NB4 (cell line): ENCODE measurements around the gene CD300LF.

Source experiments
- DNase-seq: peaks from one replicate; pipeline ENCODE4 v3.0.0; 2010; ENCODE audit warnings: low read depth
- H3K4me3 ChIP-seq: one replicate; pipeline ENCODE4 v1.5.1; 2011; ENCODE audit warnings: mild to moderate bottlenecking, low read depth, low read length, moderate library complexity
- MYC ChIP-seq: IDR thresholded peaks from 2 replicates; pipeline ENCODE4 v1.6.1; 2011; ENCODE audit warnings: low read depth, low read length
- POLR2A ChIP-seq: IDR thresholded peaks from 2 replicates; pipeline ENCODE4 v1.6.1; 2011; ENCODE audit warnings: mild to moderate bottlenecking; ENCODE audit not compliant: insufficient read length; ENCODE audit errors: extremely low read depth
- TF ChIP-seq, protein P1 (sequence below): IDR thresholded peaks from 2 replicates; pipeline ENCODE4 v1.6.1; 2011; ENCODE audit warnings: low read depth, low read length
- TF ChIP-seq, protein P2 (sequence below): IDR thresholded peaks from one replicate; pipeline ENCODE4 v1.5.1; 2012; ENCODE audit warnings: low read depth, low read length

CD300LF gene

DNA sequence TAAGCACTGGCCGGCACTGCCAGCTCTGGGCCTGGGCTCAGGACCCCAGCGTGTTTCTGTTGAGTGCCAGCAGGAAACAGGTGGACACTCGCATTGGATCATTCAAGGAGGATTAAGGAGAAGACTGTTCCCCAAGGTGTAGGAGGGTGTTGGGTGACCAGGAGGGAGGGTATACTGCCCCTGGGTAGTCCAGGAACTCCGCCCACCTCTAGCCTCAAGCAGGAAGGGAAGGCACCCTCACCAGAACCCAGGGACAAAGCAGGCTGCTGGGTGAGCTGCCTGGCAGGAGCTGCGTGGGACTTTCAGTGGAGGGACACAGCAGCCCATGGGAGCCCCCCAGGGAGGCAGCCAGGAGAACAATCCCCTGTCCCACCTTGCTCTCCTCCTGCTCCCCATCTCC lies 16.6 kb upstream of the CD300LF start:
- H3K4me3 ChIP-seq = no peak overlapping the region
- no peak for DNase-seq
- TF ChIP-seq, protein P1, sequence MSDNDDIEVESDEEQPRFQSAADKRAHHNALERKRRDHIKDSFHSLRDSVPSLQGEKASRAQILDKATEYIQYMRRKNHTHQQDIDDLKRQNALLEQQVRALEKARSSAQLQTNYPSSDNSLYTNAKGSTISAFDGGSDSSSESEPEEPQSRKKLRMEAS = no peak
- TF ChIP-seq POLR2A = no peak

DNA sequence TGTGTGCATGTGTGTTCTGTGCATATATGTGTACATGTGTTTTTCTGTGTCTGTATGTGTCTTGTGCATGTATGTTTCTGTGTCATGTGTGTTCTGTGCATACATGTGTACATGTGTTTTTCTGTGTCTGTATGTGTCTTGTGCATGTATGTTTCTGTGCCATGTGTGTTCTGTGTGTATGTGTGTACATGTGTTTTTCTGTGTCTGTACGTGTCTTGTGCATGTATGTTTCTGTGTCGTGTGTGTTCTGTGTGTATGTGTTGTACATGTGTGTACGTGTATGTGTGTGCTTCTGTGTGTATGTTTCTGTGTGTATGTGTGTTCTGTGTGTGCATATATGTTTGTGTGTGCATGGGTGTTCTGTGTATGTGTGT lies 16.0 kb upstream of the CD300LF start:
- no peak for DNase-seq
- TF ChIP-seq, protein P1 = 0 out of 2 replicates have a peak, but pooled peaks have one; percentile 31
- no peak for TF ChIP-seq MYC
- H3K4me3 ChIP-seq = no peak overlapping the region

DNA sequence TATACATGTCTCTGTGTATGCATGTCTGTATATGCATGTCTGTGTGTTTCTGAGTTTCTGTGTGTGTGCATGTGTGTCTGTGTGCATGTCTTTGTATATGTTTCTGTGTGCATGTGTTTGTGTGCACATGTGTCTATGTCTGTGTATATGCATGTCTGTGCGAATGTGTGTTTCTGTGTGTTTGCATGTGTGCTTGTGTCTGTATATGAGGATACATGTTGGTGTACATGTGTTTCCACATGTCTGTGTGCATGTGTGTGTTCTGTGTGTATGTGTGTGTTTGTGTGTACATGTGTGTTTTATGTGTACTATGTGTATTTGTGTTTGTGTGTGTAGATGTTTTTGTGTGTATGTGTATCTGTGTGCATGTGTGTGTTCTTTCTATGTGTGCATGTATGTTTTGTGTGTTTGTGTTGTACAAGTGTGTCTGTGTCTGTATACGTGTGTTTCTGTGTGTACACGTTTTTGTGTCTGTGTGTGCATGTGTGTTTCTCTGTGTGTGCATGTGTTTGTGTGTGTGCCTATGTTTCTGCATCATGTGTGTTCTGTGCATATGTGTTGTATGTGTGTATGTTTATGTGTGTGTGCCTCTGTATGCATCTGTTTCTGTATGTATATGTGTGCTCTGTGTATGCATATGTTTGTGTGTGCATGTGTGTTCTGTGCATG lies 15.4 kb upstream of the CD300LF start:
- TF ChIP-seq MYC (no peak), POLR2A (no peak)
- TF ChIP-seq, protein P2, sequence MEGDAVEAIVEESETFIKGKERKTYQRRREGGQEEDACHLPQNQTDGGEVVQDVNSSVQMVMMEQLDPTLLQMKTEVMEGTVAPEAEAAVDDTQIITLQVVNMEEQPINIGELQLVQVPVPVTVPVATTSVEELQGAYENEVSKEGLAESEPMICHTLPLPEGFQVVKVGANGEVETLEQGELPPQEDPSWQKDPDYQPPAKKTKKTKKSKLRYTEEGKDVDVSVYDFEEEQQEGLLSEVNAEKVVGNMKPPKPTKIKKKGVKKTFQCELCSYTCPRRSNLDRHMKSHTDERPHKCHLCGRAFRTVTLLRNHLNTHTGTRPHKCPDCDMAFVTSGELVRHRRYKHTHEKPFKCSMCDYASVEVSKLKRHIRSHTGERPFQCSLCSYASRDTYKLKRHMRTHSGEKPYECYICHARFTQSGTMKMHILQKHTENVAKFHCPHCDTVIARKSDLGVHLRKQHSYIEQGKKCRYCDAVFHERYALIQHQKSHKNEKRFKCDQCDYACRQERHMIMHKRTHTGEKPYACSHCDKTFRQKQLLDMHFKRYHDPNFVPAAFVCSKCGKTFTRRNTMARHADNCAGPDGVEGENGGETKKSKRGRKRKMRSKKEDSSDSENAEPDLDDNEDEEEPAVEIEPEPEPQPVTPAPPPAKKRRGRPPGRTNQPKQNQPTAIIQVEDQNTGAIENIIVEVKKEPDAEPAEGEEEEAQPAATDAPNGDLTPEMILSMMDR = no peak
- TF ChIP-seq, protein P1 = no peak

DNA sequence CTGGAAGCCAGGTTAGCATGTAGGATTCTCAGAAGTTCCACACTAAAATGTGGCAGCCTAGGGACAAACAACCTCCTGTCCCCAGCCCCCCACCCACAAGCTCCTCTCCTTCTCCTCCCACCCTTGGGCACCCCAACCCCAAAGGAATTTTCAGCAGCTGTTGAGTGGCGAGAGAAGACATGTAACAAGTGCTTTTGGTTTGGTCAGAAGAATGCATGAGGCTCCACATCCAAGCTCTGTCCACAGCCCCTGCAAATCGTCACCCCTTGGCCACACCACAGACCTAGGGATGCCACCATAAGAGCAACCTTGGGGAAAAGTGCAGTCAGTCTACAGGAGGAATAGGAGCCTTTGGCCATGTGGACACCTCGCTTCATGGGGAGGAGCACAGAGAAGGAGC lies 12.4 kb upstream of the CD300LF start:
- TF ChIP-seq, protein P1 = no peak
- TF ChIP-seq, protein P2 = no peak
- TF ChIP-seq POLR2A (no peak), MYC (no peak)
- no peak for DNase-seq

More for the DNA sequence above, 15.4 kb upstream of the CD300LF start:
- no peak for DNase-seq
- no peak overlapping the region for H3K4me3 ChIP-seq

DNA sequence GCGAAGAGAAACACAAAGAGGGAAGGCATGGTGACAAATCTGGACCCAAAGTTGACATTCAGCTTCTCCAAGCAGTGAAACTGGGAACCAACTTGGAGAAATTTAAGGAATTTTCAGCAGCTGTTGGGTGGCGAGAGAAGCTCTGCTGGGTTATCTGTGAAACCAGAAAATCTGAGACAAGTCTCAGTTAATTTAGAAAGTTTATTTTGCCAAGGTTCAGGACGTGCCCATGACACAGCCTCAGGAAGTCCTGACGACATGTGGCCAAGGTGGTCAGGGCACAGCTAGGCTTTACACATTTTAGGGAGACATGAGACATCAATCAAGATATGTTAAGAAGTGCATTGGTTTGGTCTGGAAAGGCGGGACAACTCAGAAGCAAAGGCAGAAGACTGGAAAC lies 11.2 kb upstream of the CD300LF start:
- DNase-seq = no peak
- TF ChIP-seq, protein P1 = no peak
- TF ChIP-seq, protein P2 = no peak
- TF ChIP-seq POLR2A (no peak), MYC (no peak)

More for the DNA sequence above, 12.4 kb upstream of the CD300LF start:
- no peak overlapping the region for H3K4me3 ChIP-seq

DNA sequence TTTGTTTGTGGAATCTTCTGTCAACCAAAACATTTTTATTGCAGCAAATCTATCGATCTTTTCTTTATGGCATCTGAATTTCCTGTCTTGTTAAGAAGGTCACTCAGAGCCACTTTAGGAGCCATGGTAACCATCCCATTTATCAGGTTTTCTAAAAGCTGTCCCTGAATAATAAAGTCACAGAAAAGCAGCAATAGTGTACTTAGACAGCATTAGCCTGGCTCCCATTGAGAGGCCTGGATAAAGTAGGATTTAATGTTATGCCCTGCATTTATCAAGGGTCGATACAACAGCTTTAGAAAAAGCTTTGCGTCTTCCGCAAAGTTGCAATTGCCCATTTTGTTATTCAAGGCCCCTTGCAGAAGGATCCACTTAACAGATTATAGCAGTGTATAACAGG lies 10.1 kb upstream of the CD300LF start:
- no peak for DNase-seq
- TF ChIP-seq MYC (no peak), POLR2A (no peak)
- TF ChIP-seq, protein P1 = no peak
- TF ChIP-seq, protein P2 = no peak
- H3K4me3 ChIP-seq = no peak overlapping the region

More for the DNA sequence above, 11.2 kb upstream of the CD300LF start:
- no peak overlapping the region for H3K4me3 ChIP-seq

DNA sequence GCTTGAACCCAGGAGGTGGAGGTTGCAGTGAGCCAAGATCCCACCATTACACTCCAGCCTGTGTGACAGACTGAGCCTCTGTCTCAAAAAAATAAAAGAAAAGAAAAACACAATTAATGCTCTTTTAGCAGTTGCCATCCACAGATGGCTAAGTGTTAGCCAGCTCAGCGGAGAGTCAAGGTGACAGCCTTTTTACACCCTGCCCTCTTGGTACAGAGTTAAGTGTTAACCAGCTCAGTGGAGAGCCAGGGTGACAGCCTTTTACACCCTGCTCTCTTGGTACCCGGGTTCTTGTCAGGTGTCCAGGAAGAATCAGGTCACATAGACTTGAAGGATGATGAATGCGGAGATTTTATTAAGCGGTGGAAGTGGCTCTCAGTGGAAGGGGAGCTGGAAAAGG lies 7.8 kb upstream of the CD300LF start:
- no peak for TF ChIP-seq MYC
- TF ChIP-seq, protein P2 = no peak
- TF ChIP-seq, protein P1 = no peak
- TF ChIP-seq POLR2A = no peak
- no peak overlapping the region for H3K4me3 ChIP-seq
- DNase-seq = no peak
